Measurements from ENCODE around the gene ADAM33. TPM values are rescaled to one million over a fixed set of nuclear protein-coding genes. Genes with fewer than 3 reads are reported as not detected.

The ADAM33 gene
- total RNA-seq, 4 donors from 2014 or later: 5.6 to 175 (median 23.3) TPM

DNA sequence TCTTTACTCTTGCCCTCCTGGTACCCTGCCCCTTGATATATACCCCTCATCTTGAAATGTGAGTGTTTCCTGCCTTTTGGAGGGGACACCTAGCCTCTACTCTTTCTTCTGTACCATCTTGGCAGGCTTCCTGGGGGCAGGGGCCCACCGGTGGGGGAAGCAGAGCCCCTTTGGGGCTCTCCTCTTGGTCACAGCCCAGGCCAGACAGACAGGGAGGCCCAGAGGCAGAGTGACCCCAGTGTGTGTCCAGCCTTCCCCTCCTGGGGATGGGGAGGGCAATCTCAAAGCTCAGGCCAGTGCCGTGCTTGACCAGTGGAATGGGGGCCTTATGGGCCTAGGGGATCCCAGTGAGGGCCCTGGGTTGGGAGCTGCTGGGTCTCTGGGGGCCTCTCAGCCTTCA, 3.6 kb downstream of the ADAM33 start:
- Histone ChIP-seq H3K4me1 (peaks cover 0 to 33% (median 0%) of the 10 kb centered on the region in 4 donors), H3K4me3 (no peak overlapping the region), H3K9me3 (no peaks in the 10 kb centered on the region), H3K27me3 (no peaks in the 10 kb centered on the region), H3K36me3 (no peaks in the 10 kb centered on the region), H3K27ac (peak overlapping the region in 3 of 4 donors; percentile 43 to 84 (median 64))
- TF ChIP-seq, protein P1, sequence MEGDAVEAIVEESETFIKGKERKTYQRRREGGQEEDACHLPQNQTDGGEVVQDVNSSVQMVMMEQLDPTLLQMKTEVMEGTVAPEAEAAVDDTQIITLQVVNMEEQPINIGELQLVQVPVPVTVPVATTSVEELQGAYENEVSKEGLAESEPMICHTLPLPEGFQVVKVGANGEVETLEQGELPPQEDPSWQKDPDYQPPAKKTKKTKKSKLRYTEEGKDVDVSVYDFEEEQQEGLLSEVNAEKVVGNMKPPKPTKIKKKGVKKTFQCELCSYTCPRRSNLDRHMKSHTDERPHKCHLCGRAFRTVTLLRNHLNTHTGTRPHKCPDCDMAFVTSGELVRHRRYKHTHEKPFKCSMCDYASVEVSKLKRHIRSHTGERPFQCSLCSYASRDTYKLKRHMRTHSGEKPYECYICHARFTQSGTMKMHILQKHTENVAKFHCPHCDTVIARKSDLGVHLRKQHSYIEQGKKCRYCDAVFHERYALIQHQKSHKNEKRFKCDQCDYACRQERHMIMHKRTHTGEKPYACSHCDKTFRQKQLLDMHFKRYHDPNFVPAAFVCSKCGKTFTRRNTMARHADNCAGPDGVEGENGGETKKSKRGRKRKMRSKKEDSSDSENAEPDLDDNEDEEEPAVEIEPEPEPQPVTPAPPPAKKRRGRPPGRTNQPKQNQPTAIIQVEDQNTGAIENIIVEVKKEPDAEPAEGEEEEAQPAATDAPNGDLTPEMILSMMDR (IDR thresholded peaks at IDR 0.05): no peak
- TF ChIP-seq POLR2A (IDR thresholded peaks at IDR 0.05): no peak
- DNase-seq: no peak

DNA sequence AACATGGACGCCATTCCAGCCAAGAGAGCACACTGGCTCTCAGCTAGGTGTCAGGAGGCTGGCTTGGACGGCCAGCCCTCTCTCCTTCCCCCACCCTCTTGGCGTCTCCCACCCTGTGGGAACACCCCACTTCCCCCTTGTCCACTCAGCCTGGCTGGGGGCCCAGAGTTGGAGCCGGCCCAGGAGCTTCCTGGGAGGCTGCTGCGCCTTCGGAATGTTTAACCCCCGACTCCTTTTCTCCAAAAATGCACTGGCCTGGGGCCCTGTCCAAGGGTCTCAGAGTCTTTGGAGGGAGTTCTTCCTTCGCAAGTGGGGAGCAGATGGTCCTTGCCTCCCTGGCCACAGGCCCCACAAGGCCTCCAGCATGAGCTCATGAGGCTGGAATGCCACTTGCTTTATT, 4.1 kb downstream of the ADAM33 start:
- Histone ChIP-seq H3K27ac (peak overlapping the region in 3 of 4 donors; percentile 43 to 84 (median 64)), H3K9me3 (no peaks in the 10 kb centered on the region), H3K36me3 (no peaks in the 10 kb centered on the region), H3K27me3 (no peaks in the 10 kb centered on the region), H3K4me1 (peaks cover 0 to 35% (median under 1%) of the 10 kb centered on the region in 4 donors), H3K4me3 (no peak overlapping the region)
- no peak for TF ChIP-seq POLR2A (IDR thresholded peaks at IDR 0.05)
- TF ChIP-seq, protein P1 (IDR thresholded peaks at IDR 0.05): no peak
- no peak for DNase-seq

DNA sequence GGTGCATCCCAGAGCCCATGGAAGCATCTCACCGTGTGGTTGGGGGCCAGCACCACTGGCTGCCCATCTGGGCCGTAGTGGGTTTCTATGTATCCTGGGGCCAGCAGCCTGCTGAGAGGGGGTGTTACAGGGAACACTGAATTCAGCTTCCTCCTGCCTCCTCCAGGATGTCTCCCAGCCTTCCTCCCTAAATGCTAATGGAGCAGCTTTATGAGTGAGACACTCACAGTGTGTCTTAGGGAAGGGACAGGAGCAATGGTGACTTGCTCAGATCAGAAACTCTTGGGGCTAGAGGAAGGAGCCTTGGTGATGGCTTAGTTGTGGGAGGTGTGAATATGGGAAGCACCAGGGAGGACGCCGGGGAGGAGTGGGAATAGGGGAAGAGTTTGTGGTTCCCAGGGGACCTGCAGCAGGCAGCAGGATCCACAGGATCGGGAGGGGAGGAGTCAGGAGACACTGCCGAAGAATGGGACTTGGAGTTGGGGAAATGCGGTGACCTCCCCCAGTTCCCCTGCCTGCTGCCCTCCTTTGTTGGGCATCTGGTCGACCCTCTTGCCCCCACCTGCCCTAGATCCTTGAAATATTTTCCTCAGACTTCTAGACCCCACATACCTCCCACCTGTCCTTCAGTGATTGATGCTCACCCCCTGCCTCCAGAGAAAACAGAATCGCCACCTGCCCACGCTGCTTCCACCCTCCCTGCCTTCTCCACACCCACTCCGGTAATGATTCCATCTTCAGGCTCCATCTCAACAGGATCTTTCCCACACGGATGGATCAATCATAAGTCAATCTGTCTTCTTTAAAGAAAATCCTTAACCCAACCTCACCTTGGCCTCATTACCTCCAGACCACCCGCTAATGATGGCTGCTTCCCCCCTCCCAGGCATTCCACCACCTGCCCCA, 6.6 kb downstream of the ADAM33 start:
- H3K9me3 ChIP-seq: no peaks in the 10 kb centered on the region
- peaks cover 0 to 5% of the 10 kb centered on the region in 2 donors for H3K27me3 ChIP-seq

DNA sequence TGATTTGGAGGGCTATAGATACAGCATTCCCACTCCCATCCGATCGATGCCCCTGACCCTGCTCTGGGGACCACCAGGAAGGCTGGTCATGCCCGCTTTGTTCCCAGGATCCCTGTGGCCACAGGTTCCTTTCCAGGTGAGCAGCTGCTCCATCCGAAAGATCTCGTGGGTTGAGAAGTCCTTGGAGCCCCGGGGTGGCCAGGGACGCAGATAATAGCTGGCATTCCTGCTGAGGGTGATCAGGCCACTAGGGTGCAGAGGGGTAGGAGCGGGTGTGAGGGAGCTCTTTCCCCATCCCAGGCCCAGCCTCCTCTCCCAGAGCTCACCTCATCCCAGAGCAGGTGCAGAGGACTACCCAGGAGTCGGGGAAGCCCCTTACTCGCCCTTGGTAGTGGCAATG, 7.4 kb downstream of the ADAM33 start:
- Histone ChIP-seq H3K36me3 (no peaks in the 10 kb centered on the region), H3K27me3 (peaks cover 0 to 5% of the 10 kb centered on the region in 2 donors), H3K4me3 (no peak overlapping the region), H3K9me3 (no peaks in the 10 kb centered on the region), H3K4me1 (peaks cover 0 to 22% (median 2%) of the 10 kb centered on the region in 4 donors), H3K27ac (no peak overlapping the region)
- TF ChIP-seq, protein P1 (IDR thresholded peaks at IDR 0.05): no peak
- no peak for TF ChIP-seq POLR2A (IDR thresholded peaks at IDR 0.05)
- DNase-seq: no peak

More for the DNA sequence above, 6.6 kb downstream of the ADAM33 start:
- no peak for DNase-seq
- Histone ChIP-seq H3K4me3 (no peak overlapping the region), H3K4me1 (peaks cover 0 to 22% (median 2%) of the 10 kb centered on the region in 4 donors), H3K36me3 (no peaks in the 10 kb centered on the region), H3K27ac (no peak overlapping the region)
- TF ChIP-seq, protein P1 (IDR thresholded peaks at IDR 0.05): no peak
- no peak for TF ChIP-seq POLR2A (IDR thresholded peaks at IDR 0.05)

DNA sequence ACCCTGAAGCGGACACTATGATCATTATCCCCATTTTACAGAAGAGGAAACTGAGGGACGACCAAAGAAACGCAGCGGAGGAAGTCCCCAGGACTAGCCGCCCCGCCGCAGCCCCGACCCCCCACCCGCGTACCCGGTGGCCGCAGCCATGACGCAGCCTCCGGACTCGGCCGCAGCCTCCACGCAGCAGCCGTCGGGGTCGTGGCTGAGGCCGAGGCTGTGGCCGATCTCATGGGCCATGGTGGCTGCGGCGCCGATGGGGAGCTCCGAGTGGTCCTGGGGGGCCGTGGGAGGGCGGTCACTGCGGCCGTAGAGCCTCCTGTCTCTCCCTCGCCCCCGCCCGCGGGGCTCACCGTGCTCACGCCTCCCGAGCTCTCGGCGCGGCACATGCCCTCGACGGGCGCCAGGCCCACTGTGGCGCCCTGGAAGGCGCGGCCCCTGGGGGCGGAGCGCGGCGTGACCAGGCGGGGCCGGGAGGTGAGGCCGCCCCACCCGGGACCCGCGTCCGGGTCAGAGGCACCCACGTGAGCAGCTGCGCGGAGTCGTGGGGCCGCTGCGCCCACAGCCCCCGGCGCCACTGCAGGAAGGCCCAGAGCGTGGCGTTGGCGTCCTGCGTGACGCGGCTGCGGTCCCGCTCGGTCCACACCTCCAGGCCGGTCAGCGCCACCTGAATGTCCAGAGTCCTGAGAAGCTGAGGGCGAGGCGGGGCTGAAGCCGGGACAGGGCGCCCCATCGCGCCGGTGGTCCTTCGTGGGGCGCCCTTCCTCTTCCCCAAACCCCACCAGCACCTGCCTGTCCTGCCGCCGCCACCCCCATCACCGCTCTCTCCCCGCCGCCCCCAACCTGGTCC, 8.4 kb downstream of the ADAM33 start:
- H3K27ac ChIP-seq: no peak overlapping the region
- H3K4me1 ChIP-seq: peaks cover 0 to 22% (median 2%) of the 10 kb centered on the region in 4 donors
- H3K27me3 ChIP-seq: peaks cover 0 to 5% of the 10 kb centered on the region in 2 donors
- no peak overlapping the region for H3K4me3 ChIP-seq
- no peak for DNase-seq
- TF ChIP-seq, protein P1 (IDR thresholded peaks at IDR 0.05): no peak
- TF ChIP-seq POLR2A (IDR thresholded peaks at IDR 0.05): no peak
- no peaks in the 10 kb centered on the region for H3K36me3 ChIP-seq
- H3K9me3 ChIP-seq: no peaks in the 10 kb centered on the region

Data from Peyer's patch (tissue), 4 donors.